ENCODE data around the gene CS.

CS gene

GRCh38 chr12:56236985-56237384 is 63.1 kb downstream of the CS start:
- Histone ChIP-seq H3F3A (ENCODE audit: control insufficient read depth, insufficient read depth) (no peaks in the 10 kb centered on the region), H3K4me3 (ENCODE audit: low read length) (no peak overlapping the region), H4K20me1 (ENCODE audit: control insufficient read depth, insufficient read depth, low read depth, low read length) (no peaks in the 10 kb centered on the region), H3K27ac (ENCODE audit: low read depth, low read length) (no peak overlapping the region), H3K79me2 (ENCODE audit: control insufficient read depth, low read length) (no peaks in the 10 kb centered on the region), H3K4me2 (ENCODE audit: low read length) (no peak overlapping the region), H3K27me3 (ENCODE audit: control insufficient read depth, low read length) (no peaks in the 10 kb centered on the region), H3K4me1 (ENCODE audit: control insufficient read depth, low read length) (peaks cover under 1% of the 10 kb centered on the region; the same call in 1 of the 2 replicates), H3K36me3 (ENCODE audit: control insufficient read depth, low read length) (peaks cover 13% of the 10 kb centered on the region), H3K9me3 (ENCODE audit: control insufficient read depth, insufficient read depth, low read length) (no peaks in the 10 kb centered on the region), H3K9me2 (replicated peaks; ENCODE audit: control insufficient read depth, low read length) (no peaks in the 10 kb centered on the region)
- TF ChIP-seq EZH2phosphoT487 (IDR thresholded peaks at IDR 0.05; ENCODE audit: borderline replicate concordance, low read length): no peak
- no peak for TF ChIP-seq CTCF (IDR thresholded peaks at IDR 0.05; ENCODE audit: low read depth, low read length, poor library complexity, severe bottlenecking)

DNA sequence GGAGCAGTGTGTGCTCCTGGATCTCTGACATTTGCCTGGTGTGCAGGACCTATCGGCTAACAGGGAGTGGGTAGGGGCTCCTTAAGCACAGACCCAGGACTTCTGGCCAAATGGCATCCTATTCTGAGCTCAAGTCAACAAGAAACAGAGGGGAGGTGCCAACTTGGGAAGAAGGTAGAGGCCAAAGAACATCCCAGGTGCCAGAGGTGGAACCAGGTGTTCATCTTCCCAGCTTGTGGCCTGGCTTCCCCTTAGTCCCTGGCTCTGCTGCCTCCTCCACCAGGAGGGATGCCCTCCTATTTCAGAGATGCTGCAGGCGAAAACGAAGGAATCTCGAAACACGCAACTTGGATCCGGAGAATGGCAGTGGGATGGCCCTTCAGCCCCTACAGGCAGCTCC is 64.0 kb downstream of the CS start:
- TF ChIP-seq EZH2phosphoT487 (IDR thresholded peaks at IDR 0.05; ENCODE audit: borderline replicate concordance, low read length) (no peak), CTCF (IDR thresholded peaks at IDR 0.05; ENCODE audit: low read depth, low read length, poor library complexity, severe bottlenecking) (no peak)
- Histone ChIP-seq H3K9me2 (replicated peaks; ENCODE audit: control insufficient read depth, low read length) (no peaks in the 10 kb centered on the region), H4K20me1 (ENCODE audit: control insufficient read depth, insufficient read depth, low read depth, low read length) (no peaks in the 10 kb centered on the region), H3K9me3 (ENCODE audit: control insufficient read depth, insufficient read depth, low read length) (no peaks in the 10 kb centered on the region), H3K79me2 (ENCODE audit: control insufficient read depth, low read length) (no peaks in the 10 kb centered on the region), H3K36me3 (ENCODE audit: control insufficient read depth, low read length) (peaks cover 5% of the 10 kb centered on the region; the same call in 1 of the 2 replicates), H3F3A (ENCODE audit: control insufficient read depth, insufficient read depth) (no peaks in the 10 kb centered on the region), H3K27ac (ENCODE audit: low read depth, low read length) (no peak overlapping the region), H3K27me3 (ENCODE audit: control insufficient read depth, low read length) (no peaks in the 10 kb centered on the region), H3K4me2 (ENCODE audit: low read length) (no peak overlapping the region), H3K4me1 (ENCODE audit: control insufficient read depth, low read length) (no peaks in the 10 kb centered on the region), H3K4me3 (ENCODE audit: low read length) (no peak overlapping the region)

- no peaks in the 10 kb centered on the region for H3K27me3 ChIP-seq (ENCODE audit: control insufficient read depth, low read length)
Observed at GRCh38 chr12:56234746-56235436, 65.2 kb downstream of the CS start.

More at GRCh38 chr12:56234746-56235436, 65.2 kb downstream of the CS start:
- TF ChIP-seq EZH2phosphoT487 (IDR thresholded peaks at IDR 0.05; ENCODE audit: borderline replicate concordance, low read length) (no peak), CTCF (IDR thresholded peaks at IDR 0.05; ENCODE audit: low read depth, low read length, poor library complexity, severe bottlenecking) (no peak)
- Histone ChIP-seq H3K4me2 (ENCODE audit: low read length) (no peak overlapping the region), H3K4me1 (ENCODE audit: control insufficient read depth, low read length) (peaks cover 3% of the 10 kb centered on the region; the same call in 1 of the 2 replicates), H3F3A (ENCODE audit: control insufficient read depth, insufficient read depth) (no peaks in the 10 kb centered on the region), H3K9me2 (replicated peaks; ENCODE audit: control insufficient read depth, low read length) (no peaks in the 10 kb centered on the region), H3K36me3 (ENCODE audit: control insufficient read depth, low read length) (no peaks in the 10 kb centered on the region), H3K9me3 (ENCODE audit: control insufficient read depth, insufficient read depth, low read length) (no peaks in the 10 kb centered on the region), H3K27ac (ENCODE audit: low read depth, low read length) (no peak overlapping the region), H3K79me2 (ENCODE audit: control insufficient read depth, low read length) (no peaks in the 10 kb centered on the region), H4K20me1 (ENCODE audit: control insufficient read depth, insufficient read depth, low read depth, low read length) (no peaks in the 10 kb centered on the region), H3K4me3 (ENCODE audit: low read length) (no peak overlapping the region)
